ENCODE measurements around the gene PRR15.
"Not testable (repeated sequence)": the region's sequence is repeated elsewhere in the genome, so short reads cannot be mapped to it uniquely, and the experiment has no call there.

Gene PRR15

GRCh38 chr7:29528526-29528925 is 35.1 kb upstream of the PRR15 start:
- H3K36me3 ChIP-seq (ENCODE audit: control insufficient read depth, insufficient read depth, low read length); H4K8ac ChIP-seq (ENCODE audit: low read depth, low read length); H2AK5ac ChIP-seq (ENCODE audit: low read length); H4K5ac ChIP-seq (ENCODE audit: low read length); H2BK120ac ChIP-seq (ENCODE audit: low read depth, low read length); H3K79me1 ChIP-seq (ENCODE audit: low read length); H3K56ac ChIP-seq (ENCODE audit: low read length); H2BK15ac ChIP-seq (replicated peaks; ENCODE audit: low read depth); H3K79me2 ChIP-seq (ENCODE audit: control insufficient read depth, insufficient read depth, low read length); H3K4me1 ChIP-seq (ENCODE audit: control insufficient read depth, low read depth, low read length); H3K27me3 ChIP-seq (ENCODE audit: insufficient read depth, low read length, poor library complexity); H3K9ac ChIP-seq (ENCODE audit: low read length); H3K4me2 ChIP-seq (ENCODE audit: low read length); H3K23ac ChIP-seq (ENCODE audit: low read length); H3K4ac ChIP-seq (ENCODE audit: low read depth, low read length); H2BK5ac ChIP-seq (ENCODE audit: low read length); H3K4me3 ChIP-seq (ENCODE audit: low read length); H3K18ac ChIP-seq (ENCODE audit: low read length); H3K27ac ChIP-seq (ENCODE audit: low read depth, low read length): not testable (repeated sequence)
- no CpG with 5 or more reads among the region's 7 CpGs for WGBS (ENCODE audit: extremely low coverage, insufficient coverage, low lambda C conversion rate)
- DNase-seq: peak; percentile 23

GRCh38 chr7:29538389-29538788 is 25.2 kb upstream of the PRR15 start:
- H3K4me2 ChIP-seq (ENCODE audit: low read length): no peak overlapping the region
- no peaks in the 10 kb centered on the region for H3K36me3 ChIP-seq (ENCODE audit: control insufficient read depth, insufficient read depth, low read length)
- peak; percentile 29 for DNase-seq
- H3K23ac ChIP-seq (ENCODE audit: low read length): no peak overlapping the region
- no peaks in the 10 kb centered on the region for H3K27me3 ChIP-seq (ENCODE audit: insufficient read depth, low read length, poor library complexity)
- H3K79me2 ChIP-seq (ENCODE audit: control insufficient read depth, insufficient read depth, low read length): no peaks in the 10 kb centered on the region
- no peak overlapping the region for H3K4ac ChIP-seq (ENCODE audit: low read depth, low read length)
- no peak overlapping the region for H3K4me3 ChIP-seq (ENCODE audit: low read length)
- H2AK5ac ChIP-seq (ENCODE audit: low read length): no peak overlapping the region
- no peak overlapping the region for H4K5ac ChIP-seq (ENCODE audit: low read length)
- H3K79me1 ChIP-seq (ENCODE audit: low read length): no peaks in the 10 kb centered on the region
- H2BK15ac ChIP-seq (replicated peaks; ENCODE audit: low read depth): no peak overlapping the region
- H3K56ac ChIP-seq (ENCODE audit: low read length): no peak overlapping the region
- H3K9ac ChIP-seq (ENCODE audit: low read length): no peak overlapping the region
- no CpG with 5 or more reads among the region's 4 CpGs for WGBS (ENCODE audit: extremely low coverage, insufficient coverage, low lambda C conversion rate)
- no peak overlapping the region for H2BK120ac ChIP-seq (ENCODE audit: low read depth, low read length)
- no peaks in the 10 kb centered on the region for H3K4me1 ChIP-seq (ENCODE audit: control insufficient read depth, low read depth, low read length)
- H4K8ac ChIP-seq (ENCODE audit: low read depth, low read length): no peak overlapping the region
- no peak overlapping the region for H3K27ac ChIP-seq (ENCODE audit: low read depth, low read length)
- no peak overlapping the region for H3K18ac ChIP-seq (ENCODE audit: low read length)
- no peak overlapping the region for H2BK5ac ChIP-seq (ENCODE audit: low read length)

GRCh38 chr7:29539471-29539870 is 24.2 kb upstream of the PRR15 start:
- no peak overlapping the region for H4K8ac ChIP-seq (ENCODE audit: low read depth, low read length)
- no peak overlapping the region for H4K5ac ChIP-seq (ENCODE audit: low read length)
- no peaks in the 10 kb centered on the region for H3K4me1 ChIP-seq (ENCODE audit: control insufficient read depth, low read depth, low read length)
- H3K27me3 ChIP-seq (ENCODE audit: insufficient read depth, low read length, poor library complexity): no peaks in the 10 kb centered on the region
- H3K4ac ChIP-seq (ENCODE audit: low read depth, low read length): no peak overlapping the region
- no peak overlapping the region for H3K18ac ChIP-seq (ENCODE audit: low read length)
- no peak overlapping the region for H2BK120ac ChIP-seq (ENCODE audit: low read depth, low read length)
- H3K56ac ChIP-seq (ENCODE audit: low read length): no peak overlapping the region
- no peak overlapping the region for H3K4me2 ChIP-seq (ENCODE audit: low read length)
- H3K23ac ChIP-seq (ENCODE audit: low read length): no peak overlapping the region
- H2AK5ac ChIP-seq (ENCODE audit: low read length): no peak overlapping the region
- no peak overlapping the region for H2BK15ac ChIP-seq (replicated peaks; ENCODE audit: low read depth)
- H3K79me1 ChIP-seq (ENCODE audit: low read length): no peaks in the 10 kb centered on the region
- H2BK5ac ChIP-seq (ENCODE audit: low read length): no peak overlapping the region
- no peak for DNase-seq
- no peak overlapping the region for H3K27ac ChIP-seq (ENCODE audit: low read depth, low read length)
- no peak overlapping the region for H3K9ac ChIP-seq (ENCODE audit: low read length)
- H3K79me2 ChIP-seq (ENCODE audit: control insufficient read depth, insufficient read depth, low read length): no peaks in the 10 kb centered on the region
- H3K36me3 ChIP-seq (ENCODE audit: control insufficient read depth, insufficient read depth, low read length): no peaks in the 10 kb centered on the region
- no CpG with 5 or more reads among the region's 2 CpGs for WGBS (ENCODE audit: extremely low coverage, insufficient coverage, low lambda C conversion rate)
- no peak overlapping the region for H3K4me3 ChIP-seq (ENCODE audit: low read length)

GRCh38 chr7:29547421-29547820 is 16.2 kb upstream of the PRR15 start:
- WGBS (ENCODE audit: extremely low coverage, insufficient coverage, low lambda C conversion rate): no CpG with 5 or more reads among the region's 3 CpGs
- Histone ChIP-seq H3K4me3 (ENCODE audit: low read length) (no peak overlapping the region), H2BK120ac (ENCODE audit: low read depth, low read length) (no peak overlapping the region), H2AK5ac (ENCODE audit: low read length) (no peak overlapping the region), H3K18ac (ENCODE audit: low read length) (no peak overlapping the region), H2BK5ac (ENCODE audit: low read length) (no peak overlapping the region), H3K79me1 (ENCODE audit: low read length) (no peaks in the 10 kb centered on the region), H4K5ac (ENCODE audit: low read length) (no peak overlapping the region), H3K4me2 (ENCODE audit: low read length) (no peak overlapping the region), H2BK15ac (replicated peaks; ENCODE audit: low read depth) (no peak overlapping the region), H3K4ac (ENCODE audit: low read depth, low read length) (no peak overlapping the region), H3K27ac (ENCODE audit: low read depth, low read length) (no peak overlapping the region), H3K23ac (ENCODE audit: low read length) (no peak overlapping the region), H3K9ac (ENCODE audit: low read length) (no peak overlapping the region), H3K27me3 (ENCODE audit: insufficient read depth, low read length, poor library complexity) (no peaks in the 10 kb centered on the region), H3K56ac (ENCODE audit: low read length) (no peak overlapping the region), H3K4me1 (ENCODE audit: control insufficient read depth, low read depth, low read length) (no peaks in the 10 kb centered on the region), H3K79me2 (ENCODE audit: control insufficient read depth, insufficient read depth, low read length) (no peaks in the 10 kb centered on the region), H4K8ac (ENCODE audit: low read depth, low read length) (no peak overlapping the region), H3K36me3 (ENCODE audit: control insufficient read depth, insufficient read depth, low read length) (no peaks in the 10 kb centered on the region)
- DNase-seq: no peak

- no peaks in the 10 kb centered on the region for H3K4me1 ChIP-seq (ENCODE audit: control insufficient read depth, low read depth, low read length)
- no CpG with 5 or more reads among the region's 4 CpGs for WGBS (ENCODE audit: extremely low coverage, insufficient coverage, low lambda C conversion rate)
- H2BK15ac ChIP-seq (replicated peaks; ENCODE audit: low read depth): no peak overlapping the region
- no peak overlapping the region for H2BK120ac ChIP-seq (ENCODE audit: low read depth, low read length)
- H3K18ac ChIP-seq (ENCODE audit: low read length): no peak overlapping the region
- H3K4me3 ChIP-seq (ENCODE audit: low read length): no peak overlapping the region
- no peaks in the 10 kb centered on the region for H3K27me3 ChIP-seq (ENCODE audit: insufficient read depth, low read length, poor library complexity)
- no peak overlapping the region for H3K9ac ChIP-seq (ENCODE audit: low read length)
- no peak overlapping the region for H3K23ac ChIP-seq (ENCODE audit: low read length)
- H2BK5ac ChIP-seq (ENCODE audit: low read length): no peak overlapping the region
- DNase-seq: no peak
- no peaks in the 10 kb centered on the region for H3K36me3 ChIP-seq (ENCODE audit: control insufficient read depth, insufficient read depth, low read length)
- no peak overlapping the region for H4K5ac ChIP-seq (ENCODE audit: low read length)
- no peaks in the 10 kb centered on the region for H3K79me2 ChIP-seq (ENCODE audit: control insufficient read depth, insufficient read depth, low read length)
- no peaks in the 10 kb centered on the region for H3K79me1 ChIP-seq (ENCODE audit: low read length)
- H3K27ac ChIP-seq (ENCODE audit: low read depth, low read length): no peak overlapping the region
- H4K8ac ChIP-seq (ENCODE audit: low read depth, low read length): no peak overlapping the region
- no peak overlapping the region for H3K4ac ChIP-seq (ENCODE audit: low read depth, low read length)
- no peak overlapping the region for H3K56ac ChIP-seq (ENCODE audit: low read length)
- no peak overlapping the region for H2AK5ac ChIP-seq (ENCODE audit: low read length)
- no peak overlapping the region for H3K4me2 ChIP-seq (ENCODE audit: low read length)
Measured at GRCh38 chr7:29548823-29549222, 14.8 kb upstream of the PRR15 start.

- Histone ChIP-seq H3K4me1 (ENCODE audit: control insufficient read depth, low read depth, low read length) (no peaks in the 10 kb centered on the region), H3K9ac (ENCODE audit: low read length) (no peak overlapping the region), H3K4me3 (ENCODE audit: low read length) (no peak overlapping the region), H3K23ac (ENCODE audit: low read length) (no peak overlapping the region), H3K27ac (ENCODE audit: low read depth, low read length) (no peak overlapping the region), H3K79me2 (ENCODE audit: control insufficient read depth, insufficient read depth, low read length) (no peaks in the 10 kb centered on the region), H3K4me2 (ENCODE audit: low read length) (no peak overlapping the region), H4K8ac (ENCODE audit: low read depth, low read length) (no peak overlapping the region), H3K18ac (ENCODE audit: low read length) (no peak overlapping the region), H2BK15ac (replicated peaks; ENCODE audit: low read depth) (no peak overlapping the region), H3K56ac (ENCODE audit: low read length) (no peak overlapping the region), H2AK5ac (ENCODE audit: low read length) (no peak overlapping the region), H3K36me3 (ENCODE audit: control insufficient read depth, insufficient read depth, low read length) (no peaks in the 10 kb centered on the region), H2BK5ac (ENCODE audit: low read length) (no peak overlapping the region), H3K27me3 (ENCODE audit: insufficient read depth, low read length, poor library complexity) (no peaks in the 10 kb centered on the region), H3K79me1 (ENCODE audit: low read length) (no peaks in the 10 kb centered on the region), H3K4ac (ENCODE audit: low read depth, low read length) (no peak overlapping the region), H2BK120ac (ENCODE audit: low read depth, low read length) (no peak overlapping the region), H4K5ac (ENCODE audit: low read length) (no peak overlapping the region)
- DNase-seq: no peak
- no CpG with 5 or more reads among the region's 4 CpGs for WGBS (ENCODE audit: extremely low coverage, insufficient coverage, low lambda C conversion rate)
Measured at GRCh38 chr7:29552392-29552791, 11.2 kb upstream of the PRR15 start.

Measured in mesendoderm (in vitro differentiated cells).